ENCODE data around the gene GCLC. TPM values are rescaled to one million over a fixed set of nuclear protein-coding genes. Genes with fewer than 3 reads are reported as not detected.

Gene GCLC
- total RNA-seq, 1 experiment from 2014 or later, result 47.1 TPM

DNA sequence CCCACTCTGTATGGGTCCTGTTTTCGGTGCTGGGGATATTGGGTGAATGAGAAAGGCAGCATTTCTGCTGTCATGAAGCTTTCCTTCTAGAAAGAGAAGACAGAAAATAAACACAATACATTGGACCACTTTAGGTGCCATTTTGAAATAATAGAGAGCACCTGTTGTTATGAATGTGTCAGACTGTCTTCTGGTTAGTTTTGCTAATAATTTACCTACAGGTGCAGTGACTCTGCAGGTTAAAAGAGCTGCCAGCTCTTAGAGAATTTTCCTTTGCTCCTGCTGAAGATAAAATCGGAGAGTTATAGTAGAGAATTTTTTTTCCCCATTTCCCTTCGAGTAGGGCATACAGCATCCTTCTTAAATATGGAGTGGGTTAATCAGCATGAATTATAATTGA lies 21.9 kb upstream of the GCLC start:
- Mint-ChIP-seq H3K36me3 (peaks cover 16% of the 10 kb centered on the region), H3K27ac (no peak overlapping the region), H3K4me3 (no peak overlapping the region), H3K4me1 (no peaks in the 10 kb centered on the region), H3K9me3 (peaks cover 28% of the 10 kb centered on the region), H3K27me3 (ENCODE audit: low read depth) (0 out of 2 replicates have a peak, but pooled peaks cover 3% of the 10 kb centered on the region)
- TF ChIP-seq, protein P1, sequence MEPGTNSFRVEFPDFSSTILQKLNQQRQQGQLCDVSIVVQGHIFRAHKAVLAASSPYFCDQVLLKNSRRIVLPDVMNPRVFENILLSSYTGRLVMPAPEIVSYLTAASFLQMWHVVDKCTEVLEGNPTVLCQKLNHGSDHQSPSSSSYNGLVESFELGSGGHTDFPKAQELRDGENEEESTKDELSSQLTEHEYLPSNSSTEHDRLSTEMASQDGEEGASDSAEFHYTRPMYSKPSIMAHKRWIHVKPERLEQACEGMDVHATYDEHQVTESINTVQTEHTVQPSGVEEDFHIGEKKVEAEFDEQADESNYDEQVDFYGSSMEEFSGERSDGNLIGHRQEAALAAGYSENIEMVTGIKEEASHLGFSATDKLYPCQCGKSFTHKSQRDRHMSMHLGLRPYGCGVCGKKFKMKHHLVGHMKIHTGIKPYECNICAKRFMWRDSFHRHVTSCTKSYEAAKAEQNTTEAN (CRISPR knock-in tag; IDR thresholded peaks at IDR 0.05), result no peak
- TF ChIP-seq TP53 (CRISPR knock-in tag; IDR thresholded peaks at IDR 0.05) (no peak), GRHL2 (CRISPR knock-in tag; IDR thresholded peaks at IDR 0.05; ENCODE audit: insufficient replicate concordance, severe bottlenecking) (no peak), ATF1 (CRISPR knock-in tag; IDR thresholded peaks at IDR 0.05) (no peak), TCF7 (CRISPR knock-in tag; IDR thresholded peaks at IDR 0.05; ENCODE audit: low read depth) (no peak), FOXP1 (CRISPR knock-in tag; IDR thresholded peaks at IDR 0.05; ENCODE audit: borderline replicate concordance) (no peak), HMGA2 (CRISPR knock-in tag; IDR thresholded peaks at IDR 0.05) (no peak), SP1 (CRISPR knock-in tag; conservative IDR thresholded peaks at IDR 0.05) (no peak), ZNF121 (CRISPR knock-in tag; IDR thresholded peaks at IDR 0.05) (no peak), ESRRA (CRISPR knock-in tag; IDR thresholded peaks at IDR 0.05; ENCODE audit: borderline replicate concordance) (no peak), ZNF263 (CRISPR knock-in tag; IDR thresholded peaks at IDR 0.05; ENCODE audit: low read depth) (no peak)
- TF ChIP-seq, protein P2, sequence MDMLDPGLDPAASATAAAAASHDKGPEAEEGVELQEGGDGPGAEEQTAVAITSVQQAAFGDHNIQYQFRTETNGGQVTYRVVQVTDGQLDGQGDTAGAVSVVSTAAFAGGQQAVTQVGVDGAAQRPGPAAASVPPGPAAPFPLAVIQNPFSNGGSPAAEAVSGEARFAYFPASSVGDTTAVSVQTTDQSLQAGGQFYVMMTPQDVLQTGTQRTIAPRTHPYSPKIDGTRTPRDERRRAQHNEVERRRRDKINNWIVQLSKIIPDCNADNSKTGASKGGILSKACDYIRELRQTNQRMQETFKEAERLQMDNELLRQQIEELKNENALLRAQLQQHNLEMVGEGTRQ (CRISPR knock-in tag; IDR thresholded peaks at IDR 0.05), result no peak
- TF ChIP-seq, protein P3, sequence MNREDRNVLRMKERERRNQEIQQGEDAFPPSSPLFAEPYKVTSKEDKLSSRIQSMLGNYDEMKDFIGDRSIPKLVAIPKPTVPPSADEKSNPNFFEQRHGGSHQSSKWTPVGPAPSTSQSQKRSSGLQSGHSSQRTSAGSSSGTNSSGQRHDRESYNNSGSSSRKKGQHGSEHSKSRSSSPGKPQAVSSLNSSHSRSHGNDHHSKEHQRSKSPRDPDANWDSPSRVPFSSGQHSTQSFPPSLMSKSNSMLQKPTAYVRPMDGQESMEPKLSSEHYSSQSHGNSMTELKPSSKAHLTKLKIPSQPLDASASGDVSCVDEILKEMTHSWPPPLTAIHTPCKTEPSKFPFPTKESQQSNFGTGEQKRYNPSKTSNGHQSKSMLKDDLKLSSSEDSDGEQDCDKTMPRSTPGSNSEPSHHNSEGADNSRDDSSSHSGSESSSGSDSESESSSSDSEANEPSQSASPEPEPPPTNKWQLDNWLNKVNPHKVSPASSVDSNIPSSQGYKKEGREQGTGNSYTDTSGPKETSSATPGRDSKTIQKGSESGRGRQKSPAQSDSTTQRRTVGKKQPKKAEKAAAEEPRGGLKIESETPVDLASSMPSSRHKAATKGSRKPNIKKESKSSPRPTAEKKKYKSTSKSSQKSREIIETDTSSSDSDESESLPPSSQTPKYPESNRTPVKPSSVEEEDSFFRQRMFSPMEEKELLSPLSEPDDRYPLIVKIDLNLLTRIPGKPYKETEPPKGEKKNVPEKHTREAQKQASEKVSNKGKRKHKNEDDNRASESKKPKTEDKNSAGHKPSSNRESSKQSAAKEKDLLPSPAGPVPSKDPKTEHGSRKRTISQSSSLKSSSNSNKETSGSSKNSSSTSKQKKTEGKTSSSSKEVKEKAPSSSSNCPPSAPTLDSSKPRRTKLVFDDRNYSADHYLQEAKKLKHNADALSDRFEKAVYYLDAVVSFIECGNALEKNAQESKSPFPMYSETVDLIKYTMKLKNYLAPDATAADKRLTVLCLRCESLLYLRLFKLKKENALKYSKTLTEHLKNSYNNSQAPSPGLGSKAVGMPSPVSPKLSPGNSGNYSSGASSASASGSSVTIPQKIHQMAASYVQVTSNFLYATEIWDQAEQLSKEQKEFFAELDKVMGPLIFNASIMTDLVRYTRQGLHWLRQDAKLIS (CRISPR knock-in tag; IDR thresholded peaks at IDR 0.05; ENCODE audit: borderline replicate concordance), result no peak
- TF ChIP-seq, protein P4, sequence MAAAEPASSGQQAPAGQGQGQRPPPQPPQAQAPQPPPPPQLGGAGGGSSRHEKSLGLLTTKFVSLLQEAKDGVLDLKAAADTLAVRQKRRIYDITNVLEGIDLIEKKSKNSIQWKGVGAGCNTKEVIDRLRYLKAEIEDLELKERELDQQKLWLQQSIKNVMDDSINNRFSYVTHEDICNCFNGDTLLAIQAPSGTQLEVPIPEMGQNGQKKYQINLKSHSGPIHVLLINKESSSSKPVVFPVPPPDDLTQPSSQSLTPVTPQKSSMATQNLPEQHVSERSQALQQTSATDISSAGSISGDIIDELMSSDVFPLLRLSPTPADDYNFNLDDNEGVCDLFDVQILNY (CRISPR knock-in tag; IDR thresholded peaks at IDR 0.05), result no peak
- TF ChIP-seq, protein P5, sequence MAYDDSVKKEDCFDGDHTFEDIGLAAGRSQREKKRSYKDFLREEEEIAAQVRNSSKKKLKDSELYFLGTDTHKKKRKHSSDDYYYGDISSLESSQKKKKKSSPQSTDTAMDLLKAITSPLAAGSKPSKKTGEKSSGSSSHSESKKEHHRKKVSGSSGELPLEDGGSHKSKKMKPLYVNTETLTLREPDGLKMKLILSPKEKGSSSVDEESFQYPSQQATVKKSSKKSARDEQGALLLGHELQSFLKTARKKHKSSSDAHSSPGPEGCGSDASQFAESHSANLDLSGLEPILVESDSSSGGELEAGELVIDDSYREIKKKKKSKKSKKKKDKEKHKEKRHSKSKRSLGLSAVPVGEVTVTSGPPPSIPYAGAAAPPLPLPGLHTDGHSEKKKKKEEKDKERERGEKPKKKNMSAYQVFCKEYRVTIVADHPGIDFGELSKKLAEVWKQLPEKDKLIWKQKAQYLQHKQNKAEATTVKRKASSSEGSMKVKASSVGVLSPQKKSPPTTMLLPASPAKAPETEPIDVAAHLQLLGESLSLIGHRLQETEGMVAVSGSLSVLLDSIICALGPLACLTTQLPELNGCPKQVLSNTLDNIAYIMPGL (CRISPR knock-in tag; IDR thresholded peaks at IDR 0.05), result no peak
- DNase-seq (ENCODE audit: low spot score) (no peak), ATAC-seq (no peak)
- ChIA-PET POLR2A (no interaction called here), CTCF (interaction anchor here (0.6 kb wide), 1 partner anchor 535 kb away, joined by 4 read pairs; no protein-coding TSS in a partner anchor)

DNA sequence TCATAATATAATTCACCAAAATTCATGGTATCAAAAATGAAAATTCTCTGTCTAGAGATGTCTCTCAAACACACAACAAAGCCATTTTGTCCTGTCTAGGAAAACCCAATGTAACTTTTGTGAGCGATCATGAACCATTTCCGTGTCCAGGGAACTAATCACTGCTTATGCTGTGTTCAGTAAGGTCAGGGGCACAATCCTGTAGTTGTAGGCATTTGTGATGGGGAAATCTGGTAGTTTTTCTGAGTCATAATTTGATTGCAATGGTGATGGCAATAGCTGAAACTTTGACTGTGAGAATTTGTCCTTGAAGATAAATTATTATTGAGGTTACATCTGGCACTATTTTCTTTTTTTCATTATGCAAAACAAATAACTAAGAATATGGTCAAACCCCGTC lies 21.0 kb upstream of the GCLC start:
- peaks cover 24% of the 10 kb centered on the region for H3K36me3 Mint-ChIP-seq
- ChIA-PET CTCF (no interaction called here), POLR2A (no interaction called here)
- H3K4me3 Mint-ChIP-seq, result no peak overlapping the region
- H3K4me1 Mint-ChIP-seq, result no peaks in the 10 kb centered on the region
- no peak overlapping the region for H3K27ac Mint-ChIP-seq
- peaks cover 36% of the 10 kb centered on the region for H3K9me3 Mint-ChIP-seq
- no peak for ATAC-seq
- 0 out of 2 replicates have a peak, but pooled peaks cover 3% of the 10 kb centered on the region for H3K27me3 Mint-ChIP-seq (ENCODE audit: low read depth)
- no peak for DNase-seq (ENCODE audit: low spot score)
- TF ChIP-seq TP53 (CRISPR knock-in tag; IDR thresholded peaks at IDR 0.05), result no peak
- no peak for TF ChIP-seq ZNF671 (CRISPR knock-in tag; IDR thresholded peaks at IDR 0.05)
- TF ChIP-seq, protein P1 (CRISPR knock-in tag; IDR thresholded peaks at IDR 0.05), result no peak
- TF ChIP-seq, protein P6, sequence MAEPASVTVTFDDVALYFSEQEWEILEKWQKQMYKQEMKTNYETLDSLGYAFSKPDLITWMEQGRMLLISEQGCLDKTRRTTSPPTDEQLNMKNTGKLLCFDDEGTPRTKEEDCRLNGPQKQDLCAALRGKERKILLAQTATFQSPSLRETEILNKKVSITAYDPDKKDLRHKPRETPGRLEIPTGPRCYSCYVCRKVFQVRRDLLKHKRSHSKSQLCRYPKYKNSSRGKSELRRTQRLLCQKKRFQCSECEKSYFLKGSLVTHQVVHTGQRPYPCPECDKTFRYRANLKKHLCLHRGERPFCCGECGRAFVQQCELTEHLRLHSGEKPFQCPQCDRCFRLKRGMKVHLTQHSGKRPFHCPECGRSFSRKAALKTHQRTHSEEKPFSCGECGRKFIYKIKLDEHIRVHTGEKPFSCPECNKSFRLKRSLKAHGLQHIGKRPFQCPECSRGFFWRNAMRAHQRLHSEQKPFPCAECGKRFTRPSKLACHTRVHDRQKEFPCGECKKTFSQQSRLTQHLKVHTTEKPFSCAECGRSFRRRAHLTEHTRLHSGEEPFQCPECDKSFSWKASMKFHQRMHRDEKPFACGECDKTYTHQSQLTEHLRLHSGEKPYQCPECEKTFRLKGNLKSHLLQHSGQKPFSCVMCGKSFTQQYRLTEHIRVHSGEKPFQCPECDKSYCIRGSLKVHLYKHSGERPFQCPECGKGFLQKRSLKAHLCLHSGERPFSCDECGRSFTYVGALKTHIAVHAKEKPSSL (CRISPR knock-in tag; conservative IDR thresholded peaks at IDR 0.05), result no peak
- no peak for TF ChIP-seq NFE2L1 (CRISPR knock-in tag; IDR thresholded peaks at IDR 0.05)
- TF ChIP-seq, protein P7, sequence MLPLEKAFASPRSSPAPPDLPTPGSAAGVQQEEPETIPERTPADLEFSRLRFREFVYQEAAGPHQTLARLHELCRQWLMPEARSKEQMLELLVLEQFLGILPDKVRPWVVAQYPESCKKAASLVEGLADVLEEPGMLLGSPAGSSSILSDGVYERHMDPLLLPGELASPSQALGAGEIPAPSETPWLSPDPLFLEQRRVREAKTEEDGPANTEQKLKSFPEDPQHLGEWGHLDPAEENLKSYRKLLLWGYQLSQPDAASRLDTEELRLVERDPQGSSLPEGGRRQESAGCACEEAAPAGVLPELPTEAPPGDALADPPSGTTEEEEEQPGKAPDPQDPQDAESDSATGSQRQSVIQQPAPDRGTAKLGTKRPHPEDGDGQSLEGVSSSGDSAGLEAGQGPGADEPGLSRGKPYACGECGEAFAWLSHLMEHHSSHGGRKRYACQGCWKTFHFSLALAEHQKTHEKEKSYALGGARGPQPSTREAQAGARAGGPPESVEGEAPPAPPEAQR (CRISPR knock-in tag; IDR thresholded peaks at IDR 0.05), result no peak
- TF ChIP-seq SOX15 (CRISPR knock-in tag; IDR thresholded peaks at IDR 0.05), result no peak

Measured in WTC11 (cell line).